DMS53 treated with DMSO at 0.1 percent for 48 hours (cell line): ENCODE results near the gene ABI3BP.
"Not testable (repeated sequence)": the region's sequence is repeated elsewhere in the genome, so short reads cannot be mapped to it uniquely, and the experiment has no call there.

Experiments used
- DNase-seq: peaks from one replicate; lab custom pipeline; 2025; ENCODE audit not compliant: unreplicated experiment; lab: John Stamatoyannopoulos, UW

Gene ABI3BP

GRCh38 chr3:100993309-100993708 lies at the start of gene ABI3BP:
ABI3BP (minus strand) TSS chr3:100993421; CDS start chr3:100993384, 37 bp downstream.
- DNase-seq, result peak; percentile 14

- no peak for DNase-seq
Observed at GRCh38 chr3:101039285-101039684, 46.1 kb upstream of the ABI3BP start.

GRCh38 chr3:101038880-101039279 lies 45.7 kb upstream of the ABI3BP start:
- no peak for DNase-seq

GRCh38 chr3:101038393-101038792 lies 45.2 kb upstream of the ABI3BP start:
- no peak for DNase-seq

GRCh38 chr3:101037613-101038012 lies 44.4 kb upstream of the ABI3BP start:
- no peak for DNase-seq

- DNase-seq, result no peak
Observed at GRCh38 chr3:101036676-101037075, 43.5 kb upstream of the ABI3BP start.

- no peak for DNase-seq
Observed at GRCh38 chr3:101036213-101036618, 43.0 kb upstream of the ABI3BP start.

- DNase-seq, result no peak
Observed at GRCh38 chr3:101027286-101027685, 34.1 kb upstream of the ABI3BP start.

- no peak for DNase-seq
Observed at GRCh38 chr3:101026881-101027280, 33.7 kb upstream of the ABI3BP start.

GRCh38 chr3:101026244-101026643 lies 33.0 kb upstream of the ABI3BP start:
- no peak for DNase-seq

GRCh38 chr3:101020351-101021015 lies 27.3 kb upstream of the ABI3BP start:
- no peak for DNase-seq

GRCh38 chr3:101017017-101017416 lies 23.8 kb upstream of the ABI3BP start:
- DNase-seq, result no peak

GRCh38 chr3:101012312-101012711 lies 19.1 kb upstream of the ABI3BP start:
- DNase-seq, result not testable (repeated sequence)

GRCh38 chr3:101011136-101011535 lies 17.9 kb upstream of the ABI3BP start:
- no peak for DNase-seq

GRCh38 chr3:101010296-101010695 lies 17.1 kb upstream of the ABI3BP start:
- DNase-seq, result no peak

GRCh38 chr3:101009386-101009785 lies 16.2 kb upstream of the ABI3BP start:
- DNase-seq, result no peak

GRCh38 chr3:100999160-100999559 lies 5.9 kb upstream of the ABI3BP start:
- DNase-seq, result no peak

GRCh38 chr3:100994809-100995208 lies 1.6 kb upstream of the ABI3BP start:
- DNase-seq, result no peak

GRCh38 chr3:100994187-100994586 lies 966 bp upstream of the ABI3BP start:
- DNase-seq, result no peak

- DNase-seq, result no peak
Observed at GRCh38 chr3:100992231-100993012, 799 bp downstream of the ABI3BP start.

GRCh38 chr3:100988080-100988479 lies 5.1 kb downstream of the ABI3BP start:
- DNase-seq, result peak; percentile 23

GRCh38 chr3:100984308-100984707 lies 8.9 kb downstream of the ABI3BP start:
- no peak for DNase-seq
